ENCODE results near the gene OR10A3. TPM values are rescaled to one million over a fixed set of nuclear protein-coding genes. Genes with fewer than 3 reads are reported as not detected.

OR10A3 gene
- total and polyA plus RNA-seq, 3 donors from 2014 or later, result 0.25 TPM; not detected in 2

DNA sequence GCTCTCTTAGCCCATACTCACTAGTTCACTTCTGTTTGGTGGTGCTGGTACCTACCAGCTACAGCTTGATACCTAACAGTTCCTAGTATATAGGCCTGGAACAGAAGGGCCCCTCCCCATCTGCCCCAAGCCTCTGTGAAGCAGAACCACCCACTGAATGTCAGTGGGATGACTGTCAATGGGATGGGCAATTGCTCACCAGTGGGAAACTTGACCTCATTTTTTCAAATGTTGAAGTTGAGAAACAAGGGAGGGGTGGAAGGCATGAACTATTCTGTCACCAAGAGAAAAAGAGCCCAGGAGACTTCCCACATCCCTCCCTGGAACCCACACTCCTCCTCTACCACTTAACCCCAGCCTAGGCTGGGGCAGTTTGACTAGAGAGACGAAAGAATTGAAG lies 23.9 kb upstream of the OR10A3 start, which contains the start of gene NLRP10:
Gene NLRP10 (minus strand): TSS at position 62 of the 400 bp plus-strand sequence. CDS start 1,952 bp downstream, outside the sequence.
- WGBS, 2 donors, result 85 to 93% methylated on average over 1 of the region's 1 CpG

DNA sequence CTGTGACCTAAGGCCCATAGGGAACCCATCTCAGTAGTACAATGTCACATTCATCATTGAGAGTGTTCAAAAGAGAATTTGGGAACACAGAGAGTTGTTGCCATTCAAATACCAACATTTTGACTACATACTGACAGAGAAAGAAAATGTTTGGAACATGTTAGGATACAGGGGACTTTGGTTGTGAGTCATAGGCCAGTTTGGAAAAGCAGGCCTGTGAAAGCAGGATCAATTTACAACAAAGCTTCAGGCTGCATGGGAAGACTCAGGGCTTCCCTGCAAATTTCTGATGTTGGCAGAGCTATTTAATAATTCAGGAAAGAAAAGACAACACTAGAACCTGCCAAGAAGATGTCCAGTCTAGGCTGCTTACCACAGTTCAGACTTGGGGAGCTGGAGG lies 23.4 kb upstream of the OR10A3 start:
- no peaks in the 10 kb centered on the region for H3K9me3 ChIP-seq
- H3K4me3 ChIP-seq, result no peak overlapping the region
- intact Hi-C loops (cut with DNase I; ENCODE audit: low total_unique reads), result no loop called here
- no peak overlapping the region for H3K27ac ChIP-seq
- no peaks in the 10 kb centered on the region for H3K4me1 ChIP-seq
- no peaks in the 10 kb centered on the region for H3K27me3 ChIP-seq
- no peaks in the 10 kb centered on the region for H3K36me3 ChIP-seq (ENCODE audit: low read depth, missing control alignments)
- no peak for DNase-seq
- no peak for TF ChIP-seq POLR2A (IDR thresholded peaks at IDR 0.05)
- TF ChIP-seq, protein P1, sequence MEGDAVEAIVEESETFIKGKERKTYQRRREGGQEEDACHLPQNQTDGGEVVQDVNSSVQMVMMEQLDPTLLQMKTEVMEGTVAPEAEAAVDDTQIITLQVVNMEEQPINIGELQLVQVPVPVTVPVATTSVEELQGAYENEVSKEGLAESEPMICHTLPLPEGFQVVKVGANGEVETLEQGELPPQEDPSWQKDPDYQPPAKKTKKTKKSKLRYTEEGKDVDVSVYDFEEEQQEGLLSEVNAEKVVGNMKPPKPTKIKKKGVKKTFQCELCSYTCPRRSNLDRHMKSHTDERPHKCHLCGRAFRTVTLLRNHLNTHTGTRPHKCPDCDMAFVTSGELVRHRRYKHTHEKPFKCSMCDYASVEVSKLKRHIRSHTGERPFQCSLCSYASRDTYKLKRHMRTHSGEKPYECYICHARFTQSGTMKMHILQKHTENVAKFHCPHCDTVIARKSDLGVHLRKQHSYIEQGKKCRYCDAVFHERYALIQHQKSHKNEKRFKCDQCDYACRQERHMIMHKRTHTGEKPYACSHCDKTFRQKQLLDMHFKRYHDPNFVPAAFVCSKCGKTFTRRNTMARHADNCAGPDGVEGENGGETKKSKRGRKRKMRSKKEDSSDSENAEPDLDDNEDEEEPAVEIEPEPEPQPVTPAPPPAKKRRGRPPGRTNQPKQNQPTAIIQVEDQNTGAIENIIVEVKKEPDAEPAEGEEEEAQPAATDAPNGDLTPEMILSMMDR (IDR thresholded peaks at IDR 0.05), result no peak

More for the DNA sequence above, 23.9 kb upstream of the OR10A3 start, which contains the start of gene NLRP10:
- H3K4me1 ChIP-seq, result no peaks in the 10 kb centered on the region
- H3K4me3 ChIP-seq, result no peak within 1 kb of the TSS
- H3K27ac ChIP-seq, result no peak within 1 kb of the TSS
- intact Hi-C loops (cut with DNase I; ENCODE audit: low total_unique reads), result no loop called here
- H3K36me3 ChIP-seq (ENCODE audit: low read depth, missing control alignments), result no peaks in the 10 kb centered on the region
- no peaks in the 10 kb centered on the region for H3K27me3 ChIP-seq
- TF ChIP-seq POLR2A (IDR thresholded peaks at IDR 0.05), result no peak
- H3K9me3 ChIP-seq, result no peaks in the 10 kb centered on the region
- no peak for DNase-seq

DNA sequence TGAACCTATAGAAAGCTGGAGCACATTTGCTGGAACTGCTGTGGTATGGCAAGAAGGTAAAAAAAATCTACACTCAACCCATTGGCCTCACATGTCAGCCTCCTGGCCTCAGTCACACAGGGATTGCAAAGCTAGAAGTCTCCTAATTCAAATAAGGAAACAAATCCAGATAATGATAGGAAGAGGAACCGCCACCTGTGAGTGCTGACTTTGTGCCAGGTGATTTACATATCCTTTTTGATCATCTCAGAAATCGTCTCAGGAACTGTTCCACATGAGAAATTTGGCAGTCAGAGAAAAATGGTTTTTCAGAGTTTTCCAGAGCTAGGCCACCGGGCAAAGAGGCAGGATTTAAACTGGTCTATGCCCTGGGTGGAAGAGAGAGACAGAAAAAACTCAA lies 22.8 kb upstream of the OR10A3 start:
- DNase-seq, result no peak
- Histone ChIP-seq H3K36me3 (ENCODE audit: low read depth, missing control alignments) (no peaks in the 10 kb centered on the region), H3K4me3 (no peak overlapping the region), H3K9me3 (no peaks in the 10 kb centered on the region), H3K27me3 (no peaks in the 10 kb centered on the region), H3K27ac (no peak overlapping the region), H3K4me1 (no peaks in the 10 kb centered on the region)
- intact Hi-C loops (cut with DNase I; ENCODE audit: low total_unique reads), result no loop called here
- 66 to 67% methylated on average over 3 of the region's 3 CpGs for WGBS, 2 donors
- no peak for TF ChIP-seq POLR2A (IDR thresholded peaks at IDR 0.05)
- TF ChIP-seq, protein P1 (IDR thresholded peaks at IDR 0.05), result no peak

DNA sequence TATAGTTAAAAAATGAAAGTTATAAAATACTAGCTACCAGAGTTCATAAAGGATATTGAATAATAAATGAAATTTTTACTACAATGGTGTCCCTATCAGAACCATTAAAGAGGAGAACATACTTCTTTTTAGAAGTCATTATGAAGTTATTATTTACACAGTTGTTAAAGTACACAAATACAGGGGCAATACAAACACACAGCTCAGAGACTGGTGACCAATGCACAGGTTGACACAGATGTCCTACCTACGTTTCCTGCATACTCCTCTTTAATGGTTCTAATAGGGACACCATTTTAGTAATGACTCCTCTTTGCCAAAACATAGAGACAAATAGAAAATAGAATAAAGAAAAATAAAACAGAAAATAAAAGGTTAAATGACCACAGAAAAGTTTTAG lies 13.7 kb upstream of the OR10A3 start:
- H3K4me1 ChIP-seq, result no peaks in the 10 kb centered on the region
- H3K9me3 ChIP-seq, result no peaks in the 10 kb centered on the region
- no peak overlapping the region for H3K27ac ChIP-seq
- intact Hi-C loops (cut with DNase I; ENCODE audit: low total_unique reads), result no loop called here
- no peaks in the 10 kb centered on the region for H3K36me3 ChIP-seq (ENCODE audit: low read depth, missing control alignments)
- 83% methylated on average over 1 of the region's 1 CpG for WGBS, 2 donors
- no peak overlapping the region for H3K4me3 ChIP-seq
- no peaks in the 10 kb centered on the region for H3K27me3 ChIP-seq
- no peak for TF ChIP-seq POLR2A (IDR thresholded peaks at IDR 0.05)
- TF ChIP-seq, protein P1 (IDR thresholded peaks at IDR 0.05), result no peak
- DNase-seq, result no peak

DNA sequence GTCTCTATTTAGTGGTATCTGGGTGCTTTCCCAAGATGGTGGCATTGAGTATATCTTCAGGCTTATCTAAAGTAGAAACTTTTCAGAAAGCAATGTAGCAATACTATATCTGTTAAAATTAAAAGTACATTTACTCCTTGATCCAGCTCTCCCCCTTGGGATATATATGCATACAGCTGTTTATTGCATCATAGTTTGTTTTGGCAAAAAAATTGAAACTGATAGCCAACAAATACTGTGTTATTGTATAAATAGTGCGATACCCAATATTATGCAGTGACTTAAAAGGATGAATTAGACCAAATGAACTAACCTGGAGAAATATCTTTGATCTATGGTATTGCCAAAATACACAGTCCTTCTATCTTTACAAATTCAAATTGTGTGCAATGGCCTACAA lies 8.4 kb upstream of the OR10A3 start:
- DNase-seq, result no peak
- Histone ChIP-seq H3K4me3 (no peak overlapping the region), H3K27ac (no peak overlapping the region), H3K4me1 (no peaks in the 10 kb centered on the region), H3K36me3 (ENCODE audit: low read depth, missing control alignments) (no peaks in the 10 kb centered on the region), H3K27me3 (no peaks in the 10 kb centered on the region), H3K9me3 (no peaks in the 10 kb centered on the region)
- intact Hi-C loops (cut with DNase I; ENCODE audit: low total_unique reads), result no loop called here
- TF ChIP-seq, protein P1 (IDR thresholded peaks at IDR 0.05), result no peak
- no peak for TF ChIP-seq POLR2A (IDR thresholded peaks at IDR 0.05)
- WGBS, 2 donors, result 78 to 91% methylated on average over 1 of the region's 1 CpG
